KOPT-K1 (cell line): Measurements from ENCODE around the gene ROBO4.

Experiments
- H3K27ac ChIP-seq: fragments of 200-600 bp; sonication (generic); 2 replicates; pipeline ENCODE4 v1.5.1; 2016; ENCODE audit warnings: antibody characterized with exemption, mild to moderate bottlenecking, low read depth, low read length; ENCODE audit not compliant: poor library complexity, severe bottlenecking
- H3K36me3 ChIP-seq: fragments of 200-600 bp; sonication (generic); 2 replicates; pipeline ENCODE4 v1.5.1; 2017; ENCODE audit warnings: antibody characterized with exemption, mild to moderate bottlenecking, low read length, moderate library complexity; ENCODE audit not compliant: insufficient read depth
- H3K9me3 ChIP-seq: fragments of 200-600 bp; sonication (generic); 2 replicates; pipeline ENCODE4 v1.5.1; 2017; ENCODE audit warnings: antibody characterized with exemption, low read length, mild to moderate bottlenecking; ENCODE audit not compliant: insufficient read depth, poor library complexity, severe bottlenecking

Gene ROBO4

GRCh38 chr11:124897674-124898262 lies at the start of gene ROBO4:
Gene ROBO4, minus strand, starts transcription at chr11:124897865. Its CDS starts 70 bp downstream, at chr11:124897795.
- Histone ChIP-seq H3K27ac (no peak within 1 kb of the TSS), H3K36me3 (no peaks in the 10 kb centered on the region), H3K9me3 (no peaks in the 10 kb centered on the region)

GRCh38 chr11:124946735-124947141 lies 49.1 kb upstream of the ROBO4 start:
- peaks cover 6% of the 10 kb centered on the region for H3K9me3 ChIP-seq
- no peaks in the 10 kb centered on the region for H3K36me3 ChIP-seq
- H3K27ac ChIP-seq = no peak overlapping the region

GRCh38 chr11:124945826-124946225 lies 48.2 kb upstream of the ROBO4 start:
- H3K9me3 ChIP-seq = peaks cover 6% of the 10 kb centered on the region
- H3K27ac ChIP-seq = no peak overlapping the region
- no peaks in the 10 kb centered on the region for H3K36me3 ChIP-seq

- H3K36me3 ChIP-seq = no peaks in the 10 kb centered on the region
- peaks cover 6% of the 10 kb centered on the region for H3K9me3 ChIP-seq
- no peak overlapping the region for H3K27ac ChIP-seq
These were observed 46.9 kb upstream of the ROBO4 start for GRCh38 chr11:124944565-124944964.

GRCh38 chr11:124943741-124944140 lies 46.1 kb upstream of the ROBO4 start:
- peak overlapping the region; percentile 57 for H3K27ac ChIP-seq
- H3K36me3 ChIP-seq = no peaks in the 10 kb centered on the region
- no peaks in the 10 kb centered on the region for H3K9me3 ChIP-seq

GRCh38 chr11:124943254-124943616 lies 45.6 kb upstream of the ROBO4 start:
- Histone ChIP-seq H3K27ac (no peak overlapping the region), H3K36me3 (no peaks in the 10 kb centered on the region), H3K9me3 (no peaks in the 10 kb centered on the region)

GRCh38 chr11:124942466-124943253 lies 45.0 kb upstream of the ROBO4 start:
- no peak overlapping the region for H3K27ac ChIP-seq
- no peaks in the 10 kb centered on the region for H3K36me3 ChIP-seq
- H3K9me3 ChIP-seq = no peaks in the 10 kb centered on the region

- H3K36me3 ChIP-seq = no peaks in the 10 kb centered on the region
- no peaks in the 10 kb centered on the region for H3K9me3 ChIP-seq
- no peak overlapping the region for H3K27ac ChIP-seq
These were observed 44.0 kb upstream of the ROBO4 start for GRCh38 chr11:124941703-124942102.

GRCh38 chr11:124938970-124939369 lies 41.3 kb upstream of the ROBO4 start:
- H3K27ac ChIP-seq = no peak overlapping the region
- no peaks in the 10 kb centered on the region for H3K36me3 ChIP-seq
- H3K9me3 ChIP-seq = no peaks in the 10 kb centered on the region

GRCh38 chr11:124938206-124938765 lies 40.6 kb upstream of the ROBO4 start:
- H3K36me3 ChIP-seq = no peaks in the 10 kb centered on the region
- H3K9me3 ChIP-seq = no peaks in the 10 kb centered on the region
- H3K27ac ChIP-seq = no peak overlapping the region

GRCh38 chr11:124937336-124937935 lies 39.8 kb upstream of the ROBO4 start:
- Histone ChIP-seq H3K9me3 (no peaks in the 10 kb centered on the region), H3K27ac (no peak overlapping the region), H3K36me3 (no peaks in the 10 kb centered on the region)

- no peaks in the 10 kb centered on the region for H3K9me3 ChIP-seq
- H3K27ac ChIP-seq = no peak within 1 kb of the TSS
- no peaks in the 10 kb centered on the region for H3K36me3 ChIP-seq
These were observed 38.2 kb upstream of the ROBO4 start, which contains the start of gene HEPACAM for GRCh38 chr11:124935548-124936514. Gene HEPACAM, minus strand, starts transcription at chr11:124936047. Its CDS starts 41 bp downstream, at chr11:124936006.

GRCh38 chr11:124934862-124935547 lies 37.3 kb upstream of the ROBO4 start:
- Histone ChIP-seq H3K27ac (no peak overlapping the region), H3K36me3 (no peaks in the 10 kb centered on the region), H3K9me3 (no peaks in the 10 kb centered on the region)

- Histone ChIP-seq H3K36me3 (no peaks in the 10 kb centered on the region), H3K9me3 (no peaks in the 10 kb centered on the region), H3K27ac (no peak overlapping the region)
These were observed 33.1 kb upstream of the ROBO4 start for GRCh38 chr11:124930799-124931198.
